ENCODE data around the gene ADISSP. TPM values are rescaled to one million over a fixed set of nuclear protein-coding genes. Genes with fewer than 3 reads are reported as not detected.

Gene ADISSP
- total RNA-seq, 2 experiments from 2014 or later = 47.9 to 50.4 TPM

DNA sequence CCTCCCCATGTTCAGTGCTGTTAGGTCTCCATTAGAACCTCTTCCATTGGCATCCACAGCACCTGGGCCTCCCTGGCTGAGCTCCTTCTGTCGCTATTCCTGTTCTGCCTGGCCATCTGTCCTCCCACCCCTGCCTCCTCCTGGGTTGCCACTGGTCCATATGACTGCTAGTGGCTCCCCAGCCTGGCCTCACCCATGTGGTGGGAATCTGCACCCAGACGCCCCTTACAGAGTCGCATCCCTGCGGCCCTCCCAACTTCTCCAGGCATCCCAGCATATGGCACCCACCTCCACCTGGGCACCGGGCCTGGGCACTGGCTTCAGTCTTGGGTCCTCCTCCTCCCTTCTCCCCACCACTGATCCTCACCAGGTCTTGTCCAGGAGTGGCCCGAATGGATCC, 36.3 kb upstream of the ADISSP start:
- Mint-ChIP-seq H3K27ac (peak overlapping the region; percentile 73), H3K4me3 (no peak overlapping the region)
- CTCF ChIA-PET = no interaction called here

DNA sequence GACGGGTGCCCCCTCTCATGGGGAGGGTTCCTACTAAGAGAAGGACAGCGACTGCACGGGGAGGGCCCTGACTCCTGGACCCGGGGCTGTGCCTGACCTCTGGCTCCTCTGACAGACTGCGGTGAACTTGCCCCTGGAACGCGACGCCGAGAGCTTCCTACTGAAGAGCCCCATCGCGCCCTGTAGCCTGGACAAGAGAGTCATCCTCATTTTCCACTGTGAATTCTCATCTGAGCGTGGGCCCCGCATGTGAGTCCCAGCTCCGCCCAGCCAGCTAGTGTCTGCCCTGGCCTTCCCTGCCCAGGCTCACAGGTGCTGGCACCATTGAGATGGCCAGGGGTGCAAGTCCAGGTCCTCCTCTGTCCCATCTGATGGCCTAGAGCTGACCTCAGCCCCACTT, 35.7 kb upstream of the ADISSP start:
- Mint-ChIP-seq H3K4me1 (ENCODE audit: low read depth) (peaks cover 53% of the 10 kb centered on the region), H3K27ac (no peak overlapping the region), H3K27me3 (ENCODE audit: low read depth) (no peaks in the 10 kb centered on the region), H3K9me3 (no peaks in the 10 kb centered on the region), H3K4me3 (no peak overlapping the region), H3K36me3 (ENCODE audit: low read depth) (peaks cover 58% of the 10 kb centered on the region)
- CTCF ChIA-PET = no interaction called here
- intact Hi-C loops (cut with micrococcal nuclease) = no loop called here
- no peak for DNase-seq

More for the DNA sequence above, 36.3 kb upstream of the ADISSP start:
- H3K36me3 Mint-ChIP-seq (ENCODE audit: low read depth) = peaks cover 52% of the 10 kb centered on the region
- no peaks in the 10 kb centered on the region for H3K9me3 Mint-ChIP-seq
- no peak for DNase-seq
- H3K4me1 Mint-ChIP-seq (ENCODE audit: low read depth) = peaks cover 48% of the 10 kb centered on the region
- intact Hi-C loops (cut with micrococcal nuclease) = no loop called here
- H3K27me3 Mint-ChIP-seq (ENCODE audit: low read depth) = no peaks in the 10 kb centered on the region

DNA sequence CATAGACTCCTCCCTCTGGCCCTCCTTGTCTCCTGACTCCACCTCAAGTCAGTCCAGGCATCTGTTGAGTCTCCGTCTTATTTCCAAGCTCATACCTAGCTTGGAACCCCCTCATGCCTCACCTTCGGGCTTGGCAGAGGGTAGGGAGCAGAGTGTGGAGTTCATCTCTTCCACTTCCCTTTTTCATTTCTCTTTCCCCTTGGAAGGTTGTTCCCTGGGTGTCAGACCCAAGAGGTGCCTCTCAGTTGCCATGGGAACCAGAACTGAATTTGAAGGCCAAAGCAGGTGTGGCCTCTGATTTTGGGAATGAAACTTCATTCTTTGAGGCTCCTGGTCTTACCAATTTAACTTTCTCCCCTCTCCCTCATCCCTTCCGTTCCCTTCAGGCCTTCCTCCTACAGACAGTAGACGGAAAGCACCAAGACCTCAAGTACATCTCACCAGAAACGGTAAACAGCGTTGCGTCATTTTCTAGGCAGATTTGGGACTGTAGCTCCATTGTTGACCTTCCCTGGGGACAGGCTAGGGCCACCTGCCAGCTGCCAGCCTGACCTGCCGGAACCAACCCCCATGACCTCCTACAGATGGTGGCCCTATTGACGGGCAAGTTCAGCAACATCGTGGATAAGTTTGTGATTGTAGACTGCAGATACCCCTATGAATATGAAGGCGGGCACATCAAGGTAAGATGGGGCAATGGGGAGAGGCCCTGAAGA, 35.1 kb upstream of the ADISSP start:
- intact Hi-C loops (cut with micrococcal nuclease) = no loop called here
- H3K36me3 Mint-ChIP-seq (ENCODE audit: low read depth) = peaks cover 63% of the 10 kb centered on the region
- H3K4me3 Mint-ChIP-seq = no peak overlapping the region
- CTCF ChIA-PET = no interaction called here
- H3K27me3 Mint-ChIP-seq (ENCODE audit: low read depth) = no peaks in the 10 kb centered on the region
- no peaks in the 10 kb centered on the region for H3K9me3 Mint-ChIP-seq
- H3K4me1 Mint-ChIP-seq (ENCODE audit: low read depth) = peaks cover 56% of the 10 kb centered on the region
- peak overlapping the region; percentile 10 for H3K27ac Mint-ChIP-seq
- no peak for DNase-seq

DNA sequence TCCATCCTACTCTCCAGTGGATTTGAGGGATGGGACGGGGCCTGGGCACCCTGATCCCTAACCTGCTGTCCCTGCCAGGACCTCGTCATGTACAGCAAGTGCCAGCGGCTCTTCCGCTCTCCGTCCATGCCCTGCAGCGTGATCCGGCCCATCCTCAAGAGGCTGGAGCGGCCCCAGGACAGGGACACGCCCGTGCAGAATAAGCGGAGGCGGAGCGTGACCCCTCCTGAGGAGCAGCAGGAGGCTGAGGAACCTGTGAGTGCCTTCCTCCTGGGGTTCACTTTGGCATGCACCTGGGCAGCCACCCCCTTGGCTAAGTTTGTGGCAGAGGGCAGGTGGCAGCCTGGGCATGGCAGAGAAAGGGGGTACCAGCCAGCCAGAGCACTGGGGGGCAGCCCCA, 34.3 kb upstream of the ADISSP start:
- Mint-ChIP-seq H3K27ac (no peak overlapping the region), H3K9me3 (no peaks in the 10 kb centered on the region), H3K36me3 (ENCODE audit: low read depth) (peaks cover 68% of the 10 kb centered on the region), H3K4me1 (ENCODE audit: low read depth) (peaks cover 56% of the 10 kb centered on the region), H3K4me3 (no peak overlapping the region), H3K27me3 (ENCODE audit: low read depth) (no peaks in the 10 kb centered on the region)
- no peak for DNase-seq
- intact Hi-C loops (cut with micrococcal nuclease) = no loop called here
- CTCF ChIA-PET = no interaction called here

DNA sequence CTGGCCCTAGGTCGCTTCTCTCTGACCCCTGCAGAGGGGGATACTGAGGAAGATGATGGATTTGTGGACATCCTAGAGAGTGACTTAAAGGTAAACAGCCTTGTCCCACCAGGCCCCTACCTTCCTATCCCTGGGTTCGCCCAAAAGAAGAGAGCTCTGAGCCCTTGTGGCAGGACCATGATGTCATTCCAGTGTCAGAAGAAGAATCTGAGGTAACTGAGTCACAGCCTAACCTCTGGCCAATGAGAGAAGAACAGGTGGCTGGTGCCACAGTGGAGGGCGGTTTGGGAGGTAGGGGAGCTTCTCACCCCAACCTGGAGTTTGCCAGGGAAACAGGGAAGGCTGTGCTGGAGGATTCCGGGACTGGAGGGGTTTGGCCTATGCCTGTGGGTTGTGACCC, 33.7 kb upstream of the ADISSP start:
- Mint-ChIP-seq H3K4me1 (ENCODE audit: low read depth) (peaks cover 54% of the 10 kb centered on the region), H3K27me3 (ENCODE audit: low read depth) (no peaks in the 10 kb centered on the region), H3K9me3 (no peaks in the 10 kb centered on the region), H3K36me3 (ENCODE audit: low read depth) (peaks cover 66% of the 10 kb centered on the region), H3K27ac (peak overlapping the region; percentile 37), H3K4me3 (no peak overlapping the region)
- intact Hi-C loops (cut with micrococcal nuclease) = no loop called here
- no peak for DNase-seq
- CTCF ChIA-PET = interaction anchor here (0.6 to 1.1 kb wide), 4 partner anchors 9 to 51 kb away, joined by 3 to 5 read pairs (median 3); no protein-coding TSS in a partner anchor

DNA sequence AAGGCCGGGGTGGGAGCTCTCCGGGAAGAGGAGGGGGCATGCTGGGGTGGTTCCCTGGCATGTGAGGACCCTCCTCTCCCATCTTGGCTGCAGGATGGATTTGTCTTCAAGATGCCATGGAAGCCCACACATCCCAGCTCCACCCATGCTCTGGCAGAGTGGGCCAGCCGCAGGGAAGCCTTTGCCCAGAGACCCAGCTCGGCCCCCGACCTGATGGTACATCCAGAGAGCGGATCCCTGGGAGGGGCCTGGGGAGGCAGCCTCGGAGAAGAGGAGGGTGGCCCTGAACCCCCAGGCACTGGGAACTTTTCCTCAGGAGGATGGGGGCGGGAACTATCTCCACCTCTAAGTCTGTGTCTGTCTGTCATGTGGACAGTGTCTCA, 33.3 kb upstream of the ADISSP start:
- Mint-ChIP-seq H3K27ac (peak overlapping the region; percentile 37), H3K9me3 (no peaks in the 10 kb centered on the region), H3K4me3 (no peak overlapping the region), H3K36me3 (ENCODE audit: low read depth) (peaks cover 63% of the 10 kb centered on the region), H3K4me1 (ENCODE audit: low read depth) (peaks cover 54% of the 10 kb centered on the region), H3K27me3 (ENCODE audit: low read depth) (no peaks in the 10 kb centered on the region)
- intact Hi-C loops (cut with micrococcal nuclease) = no loop called here
- CTCF ChIA-PET = interaction anchor here (0.6 to 1.1 kb wide), 4 partner anchors 10 to 50 kb away, joined by 3 to 5 read pairs (median 3); no protein-coding TSS in a partner anchor
- no peak for DNase-seq

DNA sequence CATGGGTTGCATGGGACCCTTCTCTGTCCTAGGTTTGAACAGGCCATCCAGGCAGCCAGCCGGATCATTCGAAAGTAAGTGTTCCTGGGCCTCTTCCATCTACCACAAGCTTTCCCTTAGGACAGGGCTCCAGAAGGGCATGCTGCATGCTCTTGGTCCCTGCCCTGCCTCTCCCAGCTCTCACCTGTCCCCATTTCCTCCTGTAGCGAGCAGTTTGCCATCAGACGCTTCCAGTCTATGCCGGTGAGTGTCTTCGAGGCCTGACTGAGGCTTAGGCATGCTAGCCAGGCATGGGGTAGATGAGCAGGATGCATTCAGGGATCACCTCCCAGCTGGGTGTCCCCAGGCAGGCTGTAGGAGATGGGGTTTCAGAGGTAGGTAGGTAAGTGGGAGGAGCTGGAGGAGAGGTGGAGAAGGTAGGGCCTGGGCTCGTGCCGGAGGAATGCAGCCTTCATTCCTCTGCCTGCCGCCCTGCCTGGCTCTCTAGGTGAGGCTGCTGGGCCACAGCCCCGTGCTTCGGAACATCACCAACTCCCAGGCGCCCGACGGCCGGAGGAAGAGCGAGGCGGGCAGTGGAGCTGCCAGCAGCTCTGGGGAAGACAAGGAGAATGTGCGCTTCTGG, 32.8 kb upstream of the ADISSP start:
- Mint-ChIP-seq H3K36me3 (ENCODE audit: low read depth) (peaks cover 60% of the 10 kb centered on the region), H3K4me1 (ENCODE audit: low read depth) (peaks cover 54% of the 10 kb centered on the region), H3K27me3 (ENCODE audit: low read depth) (no peaks in the 10 kb centered on the region), H3K4me3 (no peak overlapping the region), H3K27ac (peak overlapping the region; percentile 69), H3K9me3 (no peaks in the 10 kb centered on the region)
- CTCF ChIA-PET = interaction anchor here (0.6 to 1.3 kb wide), 6 partner anchors 8 to 50 kb away, joined by 3 to 5 read pairs (median 3); no protein-coding TSS in a partner anchor
- intact Hi-C loops (cut with micrococcal nuclease) = no loop called here
- no peak for DNase-seq

DNA sequence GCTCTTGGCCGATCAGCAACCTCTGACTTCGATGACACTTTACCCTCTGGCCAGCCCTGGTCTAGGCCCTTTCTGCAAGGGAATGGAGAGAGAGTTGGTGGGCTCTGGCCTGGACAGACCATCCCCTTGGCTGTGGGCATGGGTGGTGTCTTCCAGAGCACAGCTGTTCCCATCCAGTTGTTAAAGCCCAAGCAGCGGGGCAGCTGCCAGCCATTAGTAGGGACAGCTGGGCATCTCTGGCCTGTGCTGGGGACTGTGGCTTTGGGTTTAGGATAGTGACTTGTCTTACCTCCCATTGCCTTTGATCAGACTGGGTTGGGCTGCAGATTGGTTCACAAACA, 31.3 kb upstream of the ADISSP start:
- CTCF ChIA-PET = interaction anchor here (1.0 to 1.3 kb wide), 2 partner anchors 12 to 22 kb away, joined by 3 to 5 read pairs; partner anchors contain the start of gene AP5S1
- H3K4me1 Mint-ChIP-seq (ENCODE audit: low read depth) = peaks cover 58% of the 10 kb centered on the region
- H3K4me3 Mint-ChIP-seq = peak overlapping the region; percentile 94
- H3K9me3 Mint-ChIP-seq = no peaks in the 10 kb centered on the region
- DNase-seq = no peak
- H3K27me3 Mint-ChIP-seq (ENCODE audit: low read depth) = no peaks in the 10 kb centered on the region
- peak overlapping the region; percentile 94 for H3K27ac Mint-ChIP-seq
- H3K36me3 Mint-ChIP-seq (ENCODE audit: low read depth) = peaks cover 54% of the 10 kb centered on the region
- intact Hi-C loops (cut with micrococcal nuclease) = loop anchor here (5.0 kb wide), 1 partner anchor 108 kb away; no protein-coding TSS in a partner anchor

DNA sequence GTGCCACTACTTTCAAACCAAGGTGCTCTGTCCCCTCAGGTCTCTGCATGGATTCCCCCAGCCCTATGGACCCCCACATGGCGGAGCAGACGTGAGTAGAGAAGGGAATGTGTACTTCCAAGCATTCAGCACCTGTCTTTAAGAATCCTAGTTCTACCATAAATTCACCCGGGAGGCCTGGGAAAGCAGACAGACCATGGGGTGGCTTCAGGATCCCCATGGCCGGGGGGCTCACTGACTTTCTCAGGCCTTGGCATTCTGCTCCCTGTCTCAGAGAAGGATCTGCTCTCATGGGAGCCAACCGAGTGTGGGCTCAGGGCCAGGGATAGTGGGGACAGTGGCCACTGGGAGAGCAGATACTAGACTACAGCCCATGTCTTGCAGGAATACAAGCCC, 30.8 kb upstream of the ADISSP start:
- peaks cover 58% of the 10 kb centered on the region for H3K4me1 Mint-ChIP-seq (ENCODE audit: low read depth)
- DNase-seq = no peak
- CTCF ChIA-PET = interaction anchor here (1.0 kb wide), 1 partner anchor 22 kb away, joined by 3 read pairs; the partner anchor contains the start of gene AP5S1
- intact Hi-C loops (cut with micrococcal nuclease) = loop anchor here (5.0 kb wide), 1 partner anchor 109 kb away; no protein-coding TSS in a partner anchor
- peak overlapping the region; percentile 94 for H3K27ac Mint-ChIP-seq
- peak overlapping the region; percentile 94 for H3K4me3 Mint-ChIP-seq
- peaks cover 49% of the 10 kb centered on the region for H3K36me3 Mint-ChIP-seq (ENCODE audit: low read depth)
- no peaks in the 10 kb centered on the region for H3K27me3 Mint-ChIP-seq (ENCODE audit: low read depth)
- no peaks in the 10 kb centered on the region for H3K9me3 Mint-ChIP-seq

DNA sequence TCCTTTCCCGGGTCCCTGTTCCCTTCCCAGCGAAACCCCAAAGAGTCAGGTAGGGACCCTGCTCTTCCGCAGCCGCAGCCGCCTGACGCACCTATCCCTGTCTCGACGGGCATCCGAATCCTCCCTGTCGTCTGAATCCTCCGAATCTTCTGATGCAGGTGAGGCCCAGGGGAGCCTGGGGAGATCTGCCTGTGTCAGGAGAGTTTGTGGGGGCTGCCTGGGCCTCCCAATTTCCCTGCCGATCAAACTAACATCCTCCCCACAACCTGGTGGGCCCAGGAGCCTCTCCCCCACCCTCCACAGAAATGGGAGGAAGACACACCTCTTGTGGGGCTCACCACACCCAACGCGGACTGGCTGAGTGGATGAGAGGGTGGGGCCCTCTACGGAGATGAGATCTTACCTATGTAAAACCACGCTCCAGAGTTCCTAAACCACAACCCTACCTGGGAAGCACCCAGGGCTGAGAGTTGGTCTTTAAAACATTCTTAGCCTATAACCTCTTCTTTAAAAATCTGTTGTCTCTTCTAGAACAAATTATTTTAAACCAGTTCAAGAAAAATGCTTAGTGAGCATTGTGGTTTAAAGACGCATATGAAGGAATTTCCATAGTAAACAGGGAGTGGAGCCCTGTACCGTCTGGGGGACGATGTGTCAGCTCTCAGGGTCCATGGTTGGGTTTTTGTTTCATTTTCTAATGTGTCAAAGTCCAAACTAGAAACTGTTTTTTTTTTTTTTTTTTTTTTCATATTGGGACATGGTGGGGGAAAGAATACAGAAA, 30.2 kb upstream of the ADISSP start:
- no peaks in the 10 kb centered on the region for H3K9me3 Mint-ChIP-seq
- H3K27ac Mint-ChIP-seq = peak overlapping the region; percentile 94
- H3K36me3 Mint-ChIP-seq (ENCODE audit: low read depth) = peaks cover 43% of the 10 kb centered on the region
- H3K4me3 Mint-ChIP-seq = peak overlapping the region; percentile 94
- H3K4me1 Mint-ChIP-seq (ENCODE audit: low read depth) = peaks cover 58% of the 10 kb centered on the region
- H3K27me3 Mint-ChIP-seq (ENCODE audit: low read depth) = no peaks in the 10 kb centered on the region
- DNase-seq = peak; percentile 63
- intact Hi-C loops (cut with micrococcal nuclease) = loop anchor here (2.0 to 5.0 kb wide), 2 partner anchors 49 to 110 kb away; partner anchors contain the start of gene MAVS
- CTCF ChIA-PET = interaction anchor here (3.2 kb wide), 1 partner anchor 23 kb away, joined by 12 read pairs; the partner anchor contains the start of gene AP5S1

DNA sequence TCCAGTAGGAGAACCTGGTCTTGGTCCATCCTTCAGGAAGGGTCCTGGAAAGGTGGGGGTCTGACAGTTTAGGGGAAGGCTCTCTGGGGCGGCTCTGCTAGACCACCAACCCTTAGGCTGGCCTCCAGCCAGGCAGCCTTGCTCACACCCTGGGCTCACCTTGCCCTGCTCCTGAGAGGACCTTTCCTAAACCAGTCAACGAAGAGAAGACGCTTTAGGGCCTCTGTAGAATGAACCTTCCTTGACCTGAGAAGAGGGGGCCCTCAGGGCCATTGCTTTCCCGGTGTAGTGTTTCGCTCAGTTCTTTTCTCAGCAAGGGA, 29.6 kb upstream of the ADISSP start:
- Mint-ChIP-seq H3K27ac (peak overlapping the region; percentile 94), H3K4me1 (ENCODE audit: low read depth) (peaks cover 58% of the 10 kb centered on the region), H3K36me3 (ENCODE audit: low read depth) (peaks cover 38% of the 10 kb centered on the region), H3K9me3 (no peaks in the 10 kb centered on the region), H3K27me3 (ENCODE audit: low read depth) (no peaks in the 10 kb centered on the region), H3K4me3 (peak overlapping the region; percentile 94)
- CTCF ChIA-PET = interaction anchor here (3.2 kb wide), 1 partner anchor 24 kb away, joined by 12 read pairs; the partner anchor contains the start of gene AP5S1
- intact Hi-C loops (cut with micrococcal nuclease) = loop anchor here (2.0 to 5.0 kb wide), 2 partner anchors 50 to 110 kb away; partner anchors contain the start of gene MAVS
- DNase-seq = no peak

Measured in activated naive CD4-positive, alpha-beta T cell treated with anti-CD3 and anti-CD28 coated beads for 36 hours (primary cell).